ENCODE data around the gene ANKHD1.
A peak's percentile ranks its signal among the peaks of the same experiment; 100 is the strongest.

Gene ANKHD1

GRCh38 chr5:140540227-140540626 is 138.6 kb downstream of the ANKHD1 start:
- DNase-seq (ENCODE audit: low spot score), result no peak

- no peak for DNase-seq (ENCODE audit: low spot score)
Measured at GRCh38 chr5:140542972-140543371, 141.3 kb downstream of the ANKHD1 start.

DNA sequence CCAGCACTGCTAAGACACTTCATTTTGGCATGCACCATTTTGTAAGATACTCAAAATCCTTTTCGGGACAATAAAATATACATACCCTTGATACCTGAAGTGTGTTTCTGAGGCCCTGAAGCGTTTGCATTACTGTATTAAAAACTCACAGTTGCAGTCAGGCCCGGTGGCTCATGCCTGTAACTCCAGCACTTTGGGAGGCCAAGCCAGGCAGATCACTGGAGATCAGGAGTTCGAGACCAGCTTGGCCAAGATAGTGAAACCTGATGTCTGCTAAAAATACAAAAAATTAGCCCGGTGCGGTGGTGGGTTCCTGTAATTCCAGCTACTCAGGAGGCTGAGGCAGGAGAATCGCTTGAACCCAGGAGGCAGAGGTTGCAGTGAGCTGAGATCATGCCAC is 143.4 kb downstream of the ANKHD1 start:
- DNase-seq (ENCODE audit: low spot score), result no peak

DNA sequence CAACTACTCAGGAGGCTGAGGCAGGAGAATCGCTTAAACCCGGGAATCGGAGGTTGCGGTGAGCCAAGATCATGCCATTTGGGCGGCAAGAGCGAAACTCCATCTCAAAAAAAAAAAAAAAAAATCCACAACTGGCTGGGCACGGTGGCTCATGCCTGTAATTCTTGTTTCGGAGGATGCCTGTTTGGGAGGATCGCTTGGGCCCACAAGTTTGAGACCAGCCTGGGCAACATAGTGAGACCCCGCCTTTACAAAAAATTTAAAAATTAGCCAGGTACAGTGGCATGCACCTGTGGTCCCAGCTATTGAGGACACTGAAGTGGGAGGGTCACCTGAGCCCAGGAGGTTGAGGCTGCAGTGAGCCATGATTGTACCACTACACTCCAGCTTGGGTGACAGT is 144.0 kb downstream of the ANKHD1 start:
- no peak for DNase-seq (ENCODE audit: low spot score)

DNA sequence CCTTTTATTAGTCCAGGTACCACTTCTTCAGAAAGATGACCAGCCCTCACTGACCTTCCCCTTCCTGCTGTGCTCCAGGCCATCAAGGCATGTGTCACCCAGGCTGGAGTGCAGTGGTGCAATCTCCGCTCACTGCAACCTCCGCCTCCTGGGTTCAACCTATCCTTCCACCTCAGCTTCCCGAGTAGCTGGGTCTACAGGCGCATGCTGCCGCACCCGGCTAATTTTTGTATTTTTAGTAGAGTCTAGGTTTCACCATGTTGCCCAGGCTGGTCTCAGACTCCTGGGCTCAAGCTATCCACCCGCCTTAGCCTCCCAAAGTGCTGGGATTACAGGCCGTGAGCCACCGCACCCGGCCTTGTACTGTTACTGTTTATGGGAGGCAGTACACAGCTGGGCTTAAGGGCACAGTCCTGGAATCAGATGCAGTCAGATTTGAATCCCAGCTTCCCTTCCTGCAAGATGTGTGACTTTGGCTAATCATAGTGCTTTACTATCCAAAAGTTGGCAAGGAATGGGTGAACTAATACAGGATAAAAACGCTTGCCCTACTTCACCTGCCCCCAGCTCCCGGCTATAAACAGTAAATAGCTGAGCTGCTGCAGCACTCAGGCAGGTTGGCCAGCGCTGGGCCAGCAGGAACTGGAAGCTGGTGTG is 145.3 kb downstream of the ANKHD1 start:
- DNase-seq (ENCODE audit: low spot score), result no peak

DNA sequence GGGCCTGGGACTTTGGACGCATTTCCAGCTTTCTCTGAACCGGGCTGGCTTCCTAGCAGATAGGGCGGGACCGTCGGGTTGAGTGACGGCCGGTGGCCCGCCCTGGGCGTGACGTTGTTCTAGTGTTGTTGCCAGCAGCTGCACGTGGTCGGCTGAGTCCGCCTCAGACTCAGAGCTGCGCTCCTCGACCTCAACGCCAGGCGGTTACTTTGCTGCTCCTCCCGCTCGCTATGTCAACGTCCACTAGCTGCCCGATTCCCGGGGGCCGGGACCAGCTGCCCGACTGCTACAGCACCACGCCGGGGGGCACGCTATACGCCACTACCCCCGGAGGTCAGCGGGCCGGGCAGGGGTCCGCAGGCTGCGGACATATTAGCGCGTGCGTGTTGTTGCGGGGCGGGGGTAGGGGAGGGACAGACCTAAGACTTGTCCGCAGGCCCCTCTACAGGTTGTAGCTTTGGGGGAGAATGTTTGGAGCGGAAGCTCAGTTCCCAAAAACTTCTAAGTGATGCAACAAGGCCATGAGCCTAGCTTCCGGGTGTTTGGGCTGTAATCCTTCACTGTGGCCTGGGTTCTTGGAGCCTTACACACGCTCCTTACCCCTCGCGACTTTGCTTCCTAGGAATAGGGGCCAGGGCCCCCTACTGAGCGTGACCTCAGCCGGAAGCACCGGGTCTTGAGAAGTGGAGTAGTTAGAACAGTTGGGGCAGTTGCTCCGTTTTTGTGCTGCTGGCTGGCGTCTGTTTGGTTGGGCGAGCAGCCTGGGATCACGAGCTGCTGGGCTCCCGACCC is 146.1 kb downstream of the ANKHD1 start, which contains the start of gene EIF4EBP3:
TSS of gene EIF4EBP3 (plus strand) at position 155 of the 792 bp plus-strand sequence. CDS start at position 231, 76 bp downstream.
- DNase-seq (ENCODE audit: low spot score), result peak; percentile 89

- DNase-seq (ENCODE audit: low spot score), result no peak
Measured at GRCh38 chr5:140548300-140548688, 146.7 kb downstream of the ANKHD1 start.

DNA sequence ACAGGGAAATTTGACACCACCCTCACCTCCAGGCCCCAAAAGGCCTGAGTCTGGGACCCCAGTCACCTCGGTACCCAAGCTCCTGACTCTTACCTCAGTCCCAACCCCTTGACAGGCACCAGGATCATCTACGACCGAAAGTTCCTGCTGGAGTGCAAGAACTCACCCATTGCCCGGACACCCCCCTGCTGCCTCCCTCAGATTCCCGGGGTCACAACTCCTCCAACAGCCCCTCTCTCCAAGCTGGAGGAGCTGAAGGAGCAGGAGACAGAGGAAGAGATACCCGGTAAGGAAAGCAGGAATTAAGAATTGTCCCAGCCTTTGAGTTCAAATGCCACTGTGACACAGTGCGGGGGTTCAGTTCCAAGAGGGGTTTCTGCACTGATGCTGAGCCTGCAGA is 147.2 kb downstream of the ANKHD1 start:
- no peak for DNase-seq (ENCODE audit: low spot score)

GRCh38 chr5:140549237-140550144 is 147.9 kb downstream of the ANKHD1 start:
- no peak for DNase-seq (ENCODE audit: low spot score)

GRCh38 chr5:140550147-140551079 is 148.8 kb downstream of the ANKHD1 start:
- DNase-seq (ENCODE audit: low spot score), result no peak

DNA sequence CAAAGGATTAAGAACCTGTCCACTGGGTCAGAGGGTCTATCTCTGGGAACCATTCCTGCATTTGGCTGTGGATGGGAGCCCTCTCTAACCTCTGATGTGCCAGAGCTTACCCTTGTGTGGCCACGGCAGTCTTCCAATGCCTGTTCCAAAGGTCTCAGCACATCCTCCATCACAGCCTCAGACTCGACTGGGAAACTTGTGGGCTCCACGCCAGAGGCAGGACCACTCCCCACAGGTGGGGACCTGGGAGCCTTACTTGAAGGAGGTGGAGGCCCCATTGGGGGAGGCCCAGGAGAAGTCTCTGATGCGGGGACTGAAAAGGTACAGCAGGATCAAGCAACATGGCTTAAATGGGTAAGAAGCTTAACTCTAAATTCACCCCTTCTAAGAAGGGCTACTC is 150.2 kb downstream of the ANKHD1 start:
- DNase-seq (ENCODE audit: low spot score), result no peak

- no peak for DNase-seq (ENCODE audit: low spot score)
Measured at GRCh38 chr5:140553657-140554056, 152.0 kb downstream of the ANKHD1 start.

DNA sequence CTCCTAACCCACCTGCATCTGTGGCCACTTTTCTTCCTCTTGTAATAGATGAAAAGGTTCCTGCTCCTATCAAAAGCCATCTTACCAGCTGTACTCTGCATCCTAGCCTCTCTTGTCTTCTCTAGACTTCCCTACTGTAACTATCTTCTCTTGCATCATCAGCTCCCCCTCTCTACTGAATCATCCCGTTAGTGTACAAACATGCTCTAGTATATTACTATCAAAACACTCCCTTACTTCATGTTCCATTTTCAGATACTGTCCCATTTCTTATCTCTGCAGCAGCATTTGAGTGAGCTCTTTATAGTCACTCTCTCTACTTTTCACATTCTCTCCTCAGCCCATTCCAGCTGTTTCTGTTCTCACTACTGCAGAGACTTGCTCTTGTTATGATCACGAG is 152.8 kb downstream of the ANKHD1 start:
- DNase-seq (ENCODE audit: low spot score), result no peak

- DNase-seq (ENCODE audit: low spot score), result no peak
Measured at GRCh38 chr5:140555747-140556312, 154.2 kb downstream of the ANKHD1 start.

- DNase-seq (ENCODE audit: low spot score), result no peak
Measured at GRCh38 chr5:140556438-140556837, 154.8 kb downstream of the ANKHD1 start.

DNA sequence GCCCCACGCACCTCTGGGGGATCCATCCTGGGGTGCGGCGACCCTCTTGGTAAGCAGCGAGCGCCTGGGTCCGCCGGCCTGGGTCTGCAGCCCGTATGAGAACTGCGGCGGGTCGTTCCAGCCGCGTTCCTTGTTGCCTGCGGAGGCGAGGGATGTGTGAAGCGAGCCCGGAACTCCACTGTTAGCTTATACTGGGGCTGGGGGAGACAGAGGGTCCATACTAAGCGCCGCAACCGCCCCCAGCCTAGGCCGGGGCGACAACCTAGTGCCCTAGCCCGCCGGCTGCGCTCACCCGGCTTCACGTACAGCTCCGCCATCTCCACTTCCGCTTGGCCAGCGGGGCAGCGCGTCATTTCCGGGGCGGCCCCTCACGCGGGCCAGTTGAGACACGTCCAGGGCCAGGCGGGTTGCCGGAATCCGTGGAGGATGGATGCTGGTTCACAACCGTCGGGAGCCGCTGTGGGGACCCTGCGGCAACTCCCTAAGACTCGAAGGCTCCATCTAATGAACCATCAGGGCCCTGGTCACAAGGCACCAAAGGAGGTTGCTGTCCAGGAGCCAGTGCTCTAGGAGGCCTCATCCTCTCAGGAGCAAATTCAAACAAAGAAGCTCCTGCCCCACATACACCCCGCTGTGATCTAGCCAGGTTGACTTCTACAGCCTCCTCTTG is 155.6 kb downstream of the ANKHD1 start, which contains the start of gene SRA1:
TSS of gene SRA1 (minus strand) at position 338 of the 670 bp plus-strand sequence. CDS start at position 317, 21 bp downstream.
- DNase-seq (ENCODE audit: low spot score), result peak; percentile 91

DNA sequence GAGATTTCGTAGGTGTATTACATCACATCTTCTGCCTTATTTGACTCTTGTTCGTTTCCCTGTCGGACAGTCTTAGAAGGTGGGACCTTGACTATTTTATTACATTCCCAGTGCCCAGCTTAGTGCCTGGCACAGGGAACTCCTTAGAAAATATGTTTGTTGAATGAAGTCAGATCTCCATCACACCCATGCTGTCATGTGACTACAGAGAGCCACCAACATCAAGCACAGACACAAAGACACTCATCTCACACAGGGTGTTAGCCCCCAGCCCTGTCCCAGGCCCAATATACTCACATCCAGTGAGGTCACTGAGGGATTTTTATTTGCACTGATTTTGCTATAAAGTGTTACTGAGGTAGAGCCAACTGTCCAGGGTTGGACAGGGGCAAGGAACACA is 156.3 kb downstream of the ANKHD1 start:
- no peak for DNase-seq (ENCODE audit: low spot score)

DNA sequence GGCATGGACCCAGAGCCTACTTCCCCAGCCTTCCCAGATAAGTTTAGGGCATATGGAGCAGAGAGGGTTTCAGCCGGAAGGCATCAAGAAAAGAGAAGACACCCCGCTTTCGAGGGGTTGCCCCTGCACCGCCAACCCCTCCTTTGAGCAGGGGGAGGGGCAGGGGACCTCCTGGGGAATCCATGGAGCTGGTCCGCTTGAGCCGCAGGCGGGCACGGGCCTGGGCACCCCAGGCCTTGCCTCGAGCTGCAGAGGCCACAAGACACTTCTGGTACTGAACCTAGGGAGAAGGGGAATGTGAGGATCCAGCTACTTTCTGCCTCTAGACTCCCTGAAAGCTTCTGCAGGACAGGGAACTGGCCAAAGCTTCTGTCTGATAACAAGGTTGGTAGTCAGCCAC is 156.9 kb downstream of the ANKHD1 start:
- no peak for DNase-seq (ENCODE audit: low spot score)

- DNase-seq (ENCODE audit: low spot score), result no peak
Measured at GRCh38 chr5:140560227-140560626, 158.6 kb downstream of the ANKHD1 start.

Measured in germinal center (tissue), 1 donor.